H54 (cell line): ENCODE data around the gene ANKRD44.

Source experiments
- DNase-seq: peaks from one replicate; pipeline ENCODE4 v3.0.0; 2011; ENCODE audit warnings: low spot score, mixed read lengths; ENCODE audit not compliant: insufficient read length
- FAIRE-seq: peaks from 3 replicates; lab custom pipeline; 2011; peaks lifted over from hg19 to GRCh38; lab: Jason Lieb, UNC
- POLR2A ChIP-seq: IDR thresholded peaks from 2 replicates; pipeline ENCODE4 v1.6.1; 2011; ENCODE audit warnings: low read depth, mild to moderate bottlenecking, low read length

The ANKRD44 gene

DNA sequence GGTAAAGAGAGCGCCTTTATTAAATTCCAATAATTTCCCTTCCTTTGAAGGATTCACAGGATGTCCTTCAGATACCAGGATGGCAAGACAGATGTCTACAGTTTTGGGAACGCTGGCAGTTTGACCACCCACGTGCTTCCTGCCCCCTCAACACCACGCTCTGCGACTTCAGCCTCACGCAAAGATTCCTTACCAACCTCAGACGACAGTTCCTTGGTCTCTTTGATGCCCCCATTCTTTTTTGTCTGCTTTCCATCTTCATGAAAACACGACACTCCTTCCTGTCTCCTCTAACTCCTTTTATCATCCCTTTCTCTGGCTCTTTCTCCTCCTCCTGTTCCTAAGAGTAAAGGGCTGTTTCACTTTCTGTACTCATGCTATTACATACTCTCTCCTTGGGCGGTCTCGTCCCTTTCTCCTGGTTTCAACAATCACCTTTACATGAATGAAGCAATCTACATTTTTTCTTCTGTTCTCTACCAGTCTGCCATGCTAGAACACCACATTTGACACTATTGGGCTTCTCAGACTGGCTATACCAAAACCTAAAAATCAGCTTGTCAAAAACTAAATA, 194.2 kb downstream of the ANKRD44 start:
- no peak for FAIRE-seq
- TF ChIP-seq POLR2A: no peak
- no peak for DNase-seq

DNA sequence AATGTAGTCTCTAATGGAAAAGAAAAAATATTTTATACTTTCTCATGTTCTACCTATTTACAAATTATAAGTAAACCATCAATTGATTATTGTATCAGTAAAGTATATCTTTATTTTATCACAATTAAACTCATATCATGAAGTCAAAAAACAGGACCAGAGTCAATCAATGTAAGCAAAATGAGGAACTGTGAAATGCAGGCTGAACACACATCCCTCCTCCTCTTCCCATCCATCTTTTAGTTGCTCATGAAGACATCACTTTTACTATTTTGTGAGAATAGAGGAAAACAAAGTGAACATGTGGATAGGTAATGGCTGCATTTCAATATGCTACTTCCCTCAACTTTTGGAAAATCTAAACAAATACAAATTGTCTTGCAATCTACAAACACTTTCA, 195.3 kb downstream of the ANKRD44 start:
- TF ChIP-seq POLR2A: no peak
- DNase-seq (no peak), FAIRE-seq (peak; percentile 30)

DNA sequence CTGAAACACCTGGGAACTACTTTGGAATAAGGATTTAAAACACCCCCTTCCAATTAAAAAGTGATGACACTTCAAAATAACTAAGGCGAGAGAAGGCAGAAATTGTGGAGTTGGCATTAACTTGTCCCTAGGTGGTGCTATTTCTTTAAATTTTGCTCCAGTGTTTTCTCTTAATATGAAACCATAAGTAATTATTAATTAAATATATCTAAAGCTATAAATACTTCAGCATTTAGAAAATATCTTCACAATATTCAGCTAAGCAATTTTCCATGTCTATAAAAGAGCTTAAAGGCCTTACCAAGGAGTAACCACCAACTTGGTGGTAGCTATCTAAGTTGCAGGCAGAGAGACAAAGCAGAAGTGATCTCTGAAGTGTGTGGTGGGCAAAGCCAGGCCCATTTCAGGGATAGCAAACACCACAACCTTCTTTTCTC, 197.3 kb downstream of the ANKRD44 start:
- peak; percentile 53 for FAIRE-seq
- no peak for TF ChIP-seq POLR2A
- DNase-seq: no peak

DNA sequence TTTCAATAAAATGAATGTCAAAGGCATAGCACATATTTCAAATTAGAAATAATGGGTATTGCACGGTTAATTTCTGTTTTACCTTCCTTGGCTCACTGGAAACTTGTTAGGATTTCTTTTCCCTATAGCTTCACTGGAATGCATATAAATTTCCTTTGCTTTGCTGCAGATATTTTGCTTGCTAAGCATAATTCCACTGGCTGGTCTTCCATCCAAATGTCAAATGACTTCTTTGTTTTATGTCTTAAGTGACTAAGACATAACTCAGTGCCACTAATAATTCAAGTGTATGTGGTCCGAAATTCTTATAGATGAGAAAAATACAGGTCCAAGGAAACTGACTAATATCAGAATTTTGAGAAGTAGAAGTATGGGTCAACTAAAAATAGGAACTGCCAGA, 201.3 kb downstream of the ANKRD44 start:
- no peak for FAIRE-seq
- no peak for DNase-seq
- no peak for TF ChIP-seq POLR2A

DNA sequence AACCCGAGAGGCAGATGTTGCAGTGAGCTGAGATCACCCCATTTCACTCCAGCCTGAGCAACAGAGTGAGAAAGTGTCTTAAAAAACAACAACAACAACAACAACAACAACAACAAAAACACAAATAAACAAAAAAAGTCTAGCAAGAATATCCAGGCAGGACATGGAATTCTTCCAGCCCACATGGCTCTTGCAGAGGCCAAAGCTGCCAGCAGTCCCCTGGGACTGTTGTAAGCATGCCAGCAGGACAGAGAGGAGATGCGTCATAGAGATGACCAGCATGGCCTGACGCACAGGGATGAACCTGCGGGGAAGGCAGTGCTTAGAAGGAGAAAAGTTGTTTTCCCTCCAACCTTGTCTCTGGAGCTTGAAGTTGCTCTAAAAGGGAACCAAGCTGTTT, 201.8 kb downstream of the ANKRD44 start:
- DNase-seq (peak; percentile 61), FAIRE-seq (peak; percentile 99)
- TF ChIP-seq POLR2A: no peak

DNA sequence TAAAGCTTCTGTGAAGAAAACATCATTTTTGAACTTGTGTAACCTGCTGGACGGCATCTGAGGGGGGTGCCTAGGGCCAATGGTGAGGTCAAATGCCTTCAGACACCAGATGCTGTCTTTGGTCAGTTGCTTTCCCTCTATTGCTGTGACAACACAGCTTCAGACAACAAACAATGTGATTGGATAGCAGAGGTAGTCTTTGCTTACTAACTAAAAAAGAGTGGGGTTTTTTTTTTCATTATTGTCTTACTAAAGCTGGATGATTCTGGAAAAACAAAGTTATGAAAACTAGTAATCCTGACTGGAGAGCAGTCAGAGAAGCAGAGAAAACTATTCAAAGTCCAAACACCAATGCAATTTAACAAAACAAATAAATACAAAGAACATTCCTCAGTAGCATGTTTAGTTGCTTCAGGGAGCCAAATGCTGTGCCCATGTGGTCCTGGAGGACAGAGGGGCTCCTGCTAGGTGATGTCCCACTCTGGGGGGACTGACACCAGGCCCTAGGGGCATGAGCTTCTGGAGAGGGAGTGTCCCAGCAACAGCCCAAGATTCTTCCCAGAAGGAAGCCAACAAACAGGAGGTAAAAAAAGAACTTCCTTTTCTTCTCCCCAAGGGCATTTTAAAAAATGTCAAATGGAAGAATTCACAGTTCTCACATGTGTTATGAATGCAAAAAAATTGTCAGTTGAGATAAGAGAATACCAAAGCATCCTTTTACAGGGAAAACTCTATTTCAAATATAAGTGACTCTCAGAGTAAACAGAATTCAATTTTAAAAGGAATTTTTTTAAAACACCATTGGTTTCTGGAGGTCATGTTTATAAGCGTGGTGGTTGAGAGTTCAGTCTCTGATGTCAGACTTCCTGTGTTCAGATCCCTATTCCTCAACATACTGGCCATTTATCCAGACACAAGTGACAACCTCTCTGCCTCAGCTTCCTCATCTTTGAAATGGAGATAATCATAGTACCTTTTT, 203.0 kb downstream of the ANKRD44 start:
- DNase-seq (no peak), FAIRE-seq (peak; percentile 62)
- TF ChIP-seq POLR2A: no peak

DNA sequence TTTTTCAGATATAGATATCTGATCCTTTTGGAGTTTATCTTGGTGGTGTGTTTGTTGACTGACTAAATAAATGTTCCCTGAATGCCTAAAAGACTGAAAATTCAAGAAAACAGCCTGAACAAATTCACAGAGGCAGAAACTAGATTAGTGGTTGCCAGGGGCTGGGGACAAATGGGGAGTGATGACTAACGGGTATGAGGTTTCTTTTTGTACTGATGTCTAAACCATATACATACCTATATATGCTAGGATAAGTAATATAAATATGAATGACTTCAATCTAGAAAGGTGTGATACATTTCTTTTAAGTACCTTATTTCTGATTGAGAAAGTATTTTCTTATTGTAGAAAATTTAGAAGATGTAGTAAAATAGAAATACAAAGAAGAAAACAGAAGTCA, 207.2 kb downstream of the ANKRD44 start:
- TF ChIP-seq POLR2A: no peak
- no peak for FAIRE-seq

DNA sequence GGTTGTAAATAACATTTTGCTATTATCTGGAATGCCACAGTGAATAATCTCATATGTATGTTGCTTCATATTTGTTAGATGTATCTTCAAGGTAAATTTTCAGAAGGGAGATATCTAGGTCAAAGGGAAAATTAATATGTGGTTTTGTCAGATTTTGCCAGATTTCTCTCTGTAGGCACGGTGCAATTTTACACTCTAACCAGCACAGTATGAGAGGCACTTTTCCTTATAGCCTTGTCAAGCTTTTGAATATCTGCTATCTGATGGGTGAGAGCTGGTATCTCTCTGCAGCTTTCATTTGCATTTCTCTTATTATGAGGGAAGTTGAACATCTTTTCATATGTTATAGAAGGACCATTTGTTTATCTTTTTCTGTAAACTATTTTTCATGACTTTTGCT, 208.3 kb downstream of the ANKRD44 start:
- no peak for DNase-seq
- peak; percentile 73 for FAIRE-seq
- TF ChIP-seq POLR2A: no peak

More for the DNA sequence above, 207.2 kb downstream of the ANKRD44 start:
- DNase-seq: no peak

DNA sequence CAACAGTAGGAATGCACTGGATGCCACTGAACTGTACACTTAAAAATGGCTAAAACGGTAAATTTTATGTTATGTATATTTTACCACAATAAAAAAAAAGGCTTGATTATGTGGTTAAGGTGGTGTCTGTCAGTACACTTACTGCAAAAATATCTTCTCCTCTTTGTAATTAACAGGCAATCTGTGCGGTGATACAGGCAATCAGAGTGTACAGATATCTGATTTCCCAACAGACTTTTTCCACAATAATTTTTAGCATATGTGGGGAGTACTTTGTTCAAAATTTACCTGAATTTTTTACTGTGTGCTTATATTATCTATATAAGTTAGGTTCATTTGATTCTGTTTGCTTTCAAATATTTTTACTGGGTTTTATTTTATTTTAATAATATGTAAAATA, 209.1 kb downstream of the ANKRD44 start:
- DNase-seq (no peak), FAIRE-seq (no peak)
- no peak for TF ChIP-seq POLR2A

DNA sequence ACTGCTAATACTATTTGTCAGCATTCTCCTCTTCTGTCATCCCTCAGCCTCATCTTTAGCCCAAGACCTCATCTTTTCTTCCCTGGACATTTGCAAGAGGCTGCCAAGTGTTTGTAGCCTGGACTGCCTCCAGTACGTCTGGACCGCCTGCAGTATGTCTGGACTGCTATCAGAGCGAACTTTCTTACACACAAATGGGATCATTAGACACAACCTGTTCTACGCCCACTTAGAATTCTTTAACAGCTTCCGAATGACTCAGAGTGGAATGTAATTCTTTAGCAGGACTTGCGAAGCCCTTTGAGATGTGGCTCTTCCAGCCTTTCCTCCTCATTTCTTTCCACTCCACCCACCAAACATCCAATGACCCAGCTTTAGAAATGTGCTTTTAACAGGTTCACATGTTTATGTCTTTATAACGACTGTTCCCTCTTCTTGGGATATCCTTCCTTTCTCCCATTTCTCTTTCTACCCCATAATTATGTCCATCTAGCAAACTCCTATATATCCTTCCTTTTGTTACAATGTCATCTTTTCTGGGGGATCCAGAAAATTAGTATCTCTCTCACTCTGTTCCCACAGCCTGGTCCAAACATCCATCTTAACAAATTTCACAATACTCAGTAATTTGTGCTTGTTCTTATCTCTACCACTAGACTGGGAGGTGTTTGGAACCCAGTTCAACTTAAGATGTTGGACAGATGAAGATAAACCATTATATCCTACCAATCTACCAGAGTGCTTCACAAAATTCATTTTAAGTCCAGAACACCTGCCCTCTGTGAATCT, 212.8 kb downstream of the ANKRD44 start:
- TF ChIP-seq POLR2A: no peak
- no peak for DNase-seq
- peak; percentile 11 for FAIRE-seq

DNA sequence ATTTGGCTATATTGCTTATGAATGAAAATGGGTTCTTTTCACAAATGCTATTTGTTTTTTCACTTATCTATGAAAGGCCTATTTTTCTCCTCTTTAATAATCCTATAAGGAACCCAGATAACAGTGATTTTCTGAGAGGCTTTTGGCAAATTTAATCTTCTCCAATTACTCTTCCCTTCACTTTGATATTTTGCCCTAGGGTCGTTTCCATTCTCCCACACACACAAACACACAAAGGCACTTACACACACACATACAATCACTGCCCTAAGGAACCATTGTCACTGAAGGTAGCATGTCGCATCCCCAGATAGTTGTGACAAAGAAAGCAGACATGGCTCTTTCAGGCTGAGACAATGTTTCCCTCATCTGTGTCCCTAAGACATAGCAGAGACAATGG, 213.9 kb downstream of the ANKRD44 start:
- no peak for DNase-seq
- FAIRE-seq: no peak
- TF ChIP-seq POLR2A: no peak

DNA sequence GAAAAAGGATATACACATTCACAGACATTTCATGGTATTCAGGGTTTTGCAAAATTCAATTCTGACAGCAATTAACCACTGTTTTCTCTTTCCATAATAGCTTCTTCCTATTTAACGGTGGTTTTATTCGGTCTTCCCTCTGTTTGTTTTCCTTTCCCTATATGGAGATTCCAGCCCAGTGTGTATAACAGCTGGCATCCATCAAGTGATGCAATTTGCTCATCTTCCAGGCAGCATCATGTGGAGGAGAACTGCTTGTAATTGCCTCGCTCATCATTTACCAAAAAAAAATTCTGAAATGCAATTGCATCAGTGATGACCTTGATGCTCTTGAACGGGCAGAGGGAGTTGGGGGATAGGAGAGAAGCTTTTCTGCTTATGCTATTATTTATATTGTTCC, 218.1 kb downstream of the ANKRD44 start:
- no peak for TF ChIP-seq POLR2A
- DNase-seq (no peak), FAIRE-seq (no peak)

DNA sequence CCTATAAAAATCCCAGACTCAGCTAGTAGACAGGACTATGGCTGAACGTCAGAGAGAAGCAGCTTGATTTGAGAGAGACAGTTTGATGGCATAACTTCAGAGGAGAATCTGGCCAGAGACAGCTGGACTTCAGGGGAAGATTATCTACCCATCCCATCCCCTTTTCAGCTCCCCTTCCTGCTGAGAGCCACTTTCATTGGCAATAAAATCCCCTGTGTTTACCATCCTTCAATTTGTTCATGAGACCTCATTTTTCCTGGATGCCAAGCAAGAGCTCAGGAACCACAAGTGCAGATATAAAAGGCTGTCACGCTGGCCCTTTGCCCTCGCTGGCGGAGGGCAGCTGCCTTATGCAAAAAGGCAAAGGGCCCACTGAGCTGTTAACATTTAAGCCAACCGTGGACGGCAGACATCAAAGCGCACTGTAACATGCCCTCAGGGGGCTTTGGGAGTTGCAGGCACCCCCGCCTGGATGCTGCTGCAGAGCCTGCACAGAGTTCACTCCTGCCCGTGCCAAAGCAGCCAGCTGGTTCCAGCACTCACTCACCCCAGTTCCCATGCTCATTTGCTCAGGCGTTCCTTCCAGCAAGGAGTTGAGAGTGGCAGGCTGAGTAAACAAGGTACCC, 219.7 kb downstream of the ANKRD44 start:
- FAIRE-seq (no peak), DNase-seq (no peak)
- TF ChIP-seq POLR2A: no peak
